Lower leg skin (tissue), 4 donors: ENCODE results near the gene TFAP2E. TPM values are rescaled to one million over a fixed set of nuclear protein-coding genes. Genes with fewer than 3 reads are reported as not detected.

Experiments used
- DNase-seq, 2 donors: peaks; one replicate each; pipeline ENCODE4 v3.0.0-alpha.2; 2019; ENCODE audit warnings: low spot score in 2 of 2
- H3K4me3 ChIP-seq: fragments of 200-600 bp; sonication (generic); 2 replicates; pipeline ENCODE4 v1.5.1; 2017; ENCODE audit warnings: mild to moderate bottlenecking, low read depth; ENCODE audit not compliant: poor library complexity, severe bottlenecking
- POLR2A ChIP-seq, 2 donors: fragments of 450-650 bp; IDR thresholded peaks; one replicate each; pipeline ENCODE4 v1.6.1; 2016 to 2017; ENCODE audit warnings: antibody characterized with exemption in 2 of 2, mild to moderate bottlenecking in 1 of 2, moderate library complexity in 1 of 2
- WGBS, 2 donors: methylation state at CpG; one replicate each; pipeline ENCODE4 v1.1.5; 2018; 5-methylcytosine and 5-hydroxymethylcytosine counted together
- intact Hi-C: fragments of 100-400 bp; cut with DNase I; formaldehyde crosslinking; loops from one replicate; pipeline ENCODE4 v1.15.0; 2023; ENCODE audit warnings: low total_unique reads
- total RNA-seq, 4 donors: library from RNA; depleted of rRNA; stranded (reverse); fragments of >200 nt; gene quantifications; one replicate each; pipeline ENCODE4 v1.1.0, GENCODE V29; 2016
- TF ChIP-seq, protein P1 (sequence below), 3 donors: fragments of 450-650 bp; IDR thresholded peaks; one replicate each; pipeline ENCODE4 v1.5.1; 2016; ENCODE audit warnings: antibody characterized with exemption in 3 of 3, mild to moderate bottlenecking in 3 of 3, moderate library complexity in 2 of 3

The TFAP2E gene
- total RNA-seq, 4 donors from 2014 or later = 4.2 to 5.7 (median 4.8) TPM

DNA sequence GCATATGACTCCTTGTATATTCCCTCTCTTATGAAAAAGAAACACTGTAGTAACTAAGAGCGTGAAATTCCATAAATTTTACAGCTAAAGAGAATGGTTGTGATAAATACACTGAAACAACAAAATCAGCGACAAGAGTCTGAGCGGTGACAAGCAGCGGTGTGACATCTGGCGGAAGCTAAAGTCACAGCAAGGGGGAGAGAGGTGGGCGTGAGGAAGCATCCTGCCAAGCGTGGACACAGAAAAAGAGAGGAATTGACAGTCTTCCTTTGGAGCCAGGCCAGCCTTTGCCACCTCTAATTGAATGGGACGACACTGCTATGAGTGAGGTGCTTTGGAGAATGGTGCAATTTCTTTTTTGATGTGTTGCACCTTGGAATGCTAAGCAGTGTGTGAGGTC is 42.3 kb downstream of the TFAP2E start:
- no peak for DNase-seq
- TF ChIP-seq, protein P1, sequence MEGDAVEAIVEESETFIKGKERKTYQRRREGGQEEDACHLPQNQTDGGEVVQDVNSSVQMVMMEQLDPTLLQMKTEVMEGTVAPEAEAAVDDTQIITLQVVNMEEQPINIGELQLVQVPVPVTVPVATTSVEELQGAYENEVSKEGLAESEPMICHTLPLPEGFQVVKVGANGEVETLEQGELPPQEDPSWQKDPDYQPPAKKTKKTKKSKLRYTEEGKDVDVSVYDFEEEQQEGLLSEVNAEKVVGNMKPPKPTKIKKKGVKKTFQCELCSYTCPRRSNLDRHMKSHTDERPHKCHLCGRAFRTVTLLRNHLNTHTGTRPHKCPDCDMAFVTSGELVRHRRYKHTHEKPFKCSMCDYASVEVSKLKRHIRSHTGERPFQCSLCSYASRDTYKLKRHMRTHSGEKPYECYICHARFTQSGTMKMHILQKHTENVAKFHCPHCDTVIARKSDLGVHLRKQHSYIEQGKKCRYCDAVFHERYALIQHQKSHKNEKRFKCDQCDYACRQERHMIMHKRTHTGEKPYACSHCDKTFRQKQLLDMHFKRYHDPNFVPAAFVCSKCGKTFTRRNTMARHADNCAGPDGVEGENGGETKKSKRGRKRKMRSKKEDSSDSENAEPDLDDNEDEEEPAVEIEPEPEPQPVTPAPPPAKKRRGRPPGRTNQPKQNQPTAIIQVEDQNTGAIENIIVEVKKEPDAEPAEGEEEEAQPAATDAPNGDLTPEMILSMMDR (IDR thresholded peaks at IDR 0.05) = no peak
- TF ChIP-seq POLR2A (IDR thresholded peaks at IDR 0.05) = no peak
- intact Hi-C loops = no loop called here
- H3K4me3 ChIP-seq = no peak overlapping the region
- WGBS, 2 donors = 89 to 92% methylated on average over 8 of the region's 8 CpGs

DNA sequence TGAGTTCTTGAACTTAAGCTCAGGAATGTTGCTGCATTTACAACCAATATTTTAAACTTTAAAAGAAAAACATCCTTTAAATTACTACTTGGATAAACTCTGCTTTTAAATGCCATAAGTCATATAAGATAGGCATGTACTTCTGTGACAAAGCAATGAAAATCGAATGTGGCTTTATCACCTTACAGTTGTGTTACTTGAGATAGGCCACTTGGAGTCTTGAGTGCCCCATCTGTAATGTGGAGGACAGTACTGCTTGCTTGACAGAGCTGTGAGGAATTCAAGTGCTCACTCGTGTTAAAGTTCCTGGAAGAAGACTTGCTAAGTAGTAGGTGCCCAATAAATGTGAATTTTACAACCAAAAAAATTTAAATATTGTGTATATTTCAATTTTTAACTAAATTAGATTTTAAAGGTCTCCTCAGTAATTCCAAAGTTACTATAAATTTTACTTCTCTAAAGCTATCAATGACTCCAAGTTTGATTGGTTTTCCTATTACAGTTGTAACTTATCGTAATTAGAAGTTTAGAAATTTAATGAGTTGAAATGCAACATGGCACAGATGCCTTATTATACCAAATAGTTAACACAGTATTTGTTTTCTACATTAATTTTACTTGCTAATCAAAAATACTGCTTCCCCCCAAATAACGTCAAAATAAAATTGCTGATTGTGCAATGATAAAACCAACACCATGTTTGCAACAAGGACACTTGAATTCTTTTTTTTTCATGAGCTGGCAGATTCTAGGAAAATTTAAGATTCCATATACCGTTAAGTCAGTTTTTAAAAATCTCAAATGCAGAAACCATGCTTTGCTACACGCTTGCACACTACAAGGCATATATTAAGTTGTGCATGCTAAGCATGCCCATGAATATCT is 46.4 kb downstream of the TFAP2E start:
- DNase-seq = no peak
- intact Hi-C loops = no loop called here
- 86 to 87% methylated on average over 6 of the region's 6 CpGs for WGBS, 2 donors
- H3K4me3 ChIP-seq = no peak overlapping the region
- TF ChIP-seq, protein P1 (IDR thresholded peaks at IDR 0.05) = no peak
- TF ChIP-seq POLR2A (IDR thresholded peaks at IDR 0.05) = no peak

DNA sequence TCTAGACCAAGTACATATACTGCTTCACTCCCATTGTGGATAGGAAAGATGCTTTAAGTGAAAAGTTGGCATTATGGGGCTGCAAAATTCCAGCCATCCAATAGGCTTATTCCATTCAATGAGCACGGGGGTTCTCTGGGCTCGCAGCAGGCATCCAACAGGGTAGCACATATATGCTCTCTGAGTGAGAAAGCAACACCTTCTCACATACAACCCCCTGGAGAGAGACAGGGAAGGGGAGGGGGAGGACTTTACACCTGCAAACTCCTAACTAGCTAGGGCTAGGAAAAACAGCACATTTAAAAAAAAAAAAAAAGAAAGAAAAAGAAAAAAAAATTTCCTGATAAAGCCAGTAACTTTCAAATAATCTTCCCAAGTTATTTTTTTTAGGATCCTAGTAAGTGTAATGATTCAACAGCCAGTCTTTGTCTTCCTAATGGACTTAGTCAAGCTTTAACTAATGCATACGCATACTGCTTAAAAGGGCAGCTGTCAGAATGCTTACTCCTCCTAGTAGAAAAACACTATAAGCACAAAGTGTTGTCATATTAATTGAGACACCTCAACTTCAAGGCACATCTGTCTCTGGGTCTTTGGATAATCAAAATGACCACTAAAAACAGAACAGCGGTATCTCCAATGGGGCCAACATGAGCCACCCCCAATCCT is 49.5 kb downstream of the TFAP2E start:
- TF ChIP-seq POLR2A (IDR thresholded peaks at IDR 0.05) = no peak
- TF ChIP-seq, protein P1 (IDR thresholded peaks at IDR 0.05) = no peak
- 89 to 92% methylated on average over 4 of the region's 4 CpGs for WGBS, 2 donors
- DNase-seq = no peak
- intact Hi-C loops = no loop called here
- H3K4me3 ChIP-seq = no peak overlapping the region

DNA sequence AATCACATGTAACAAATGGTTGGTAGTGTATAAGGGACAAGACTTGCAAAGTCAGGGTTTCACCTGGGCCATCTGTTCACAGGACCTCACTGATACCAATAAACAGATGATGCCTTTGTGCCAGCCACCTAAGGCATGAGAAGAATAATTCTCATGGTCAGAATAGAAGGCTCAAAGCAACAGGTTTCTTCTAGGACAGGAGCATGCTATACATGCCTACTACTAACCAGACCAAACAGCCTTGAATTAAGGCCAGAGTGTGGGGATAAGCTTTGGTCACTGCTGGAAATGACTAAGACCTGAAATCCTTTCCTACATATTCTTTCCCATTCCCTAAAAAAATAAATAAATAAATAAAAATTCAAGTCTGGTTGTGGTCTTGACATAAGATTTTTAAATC is 50.7 kb downstream of the TFAP2E start:
- TF ChIP-seq, protein P1 (IDR thresholded peaks at IDR 0.05) = no peak
- no peak for TF ChIP-seq POLR2A (IDR thresholded peaks at IDR 0.05)
- intact Hi-C loops = no loop called here
- no peak overlapping the region for H3K4me3 ChIP-seq
- DNase-seq = no peak

DNA sequence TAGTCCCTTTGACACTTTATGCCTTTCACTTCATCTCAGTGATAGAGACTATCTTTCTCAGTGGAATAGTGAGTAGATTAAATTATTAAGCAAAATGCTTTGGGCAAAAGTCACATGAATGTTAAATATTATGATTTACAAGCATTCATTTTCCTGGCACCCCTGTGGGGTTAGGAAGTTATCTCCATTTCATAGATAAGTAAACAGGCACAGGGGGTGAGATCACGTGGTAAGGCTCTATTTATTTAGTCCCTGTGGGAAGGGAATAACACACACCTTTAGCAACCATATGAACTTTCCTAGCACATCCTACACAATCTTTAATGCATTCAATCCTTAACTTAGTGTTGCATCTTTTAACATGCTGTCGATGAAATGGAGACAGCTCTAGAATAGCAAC is 55.9 kb downstream of the TFAP2E start:
- H3K4me3 ChIP-seq = no peak overlapping the region
- no peak for TF ChIP-seq POLR2A (IDR thresholded peaks at IDR 0.05)
- TF ChIP-seq, protein P1 (IDR thresholded peaks at IDR 0.05) = no peak
- DNase-seq = no peak
- 51 to 78% methylated on average over 2 of the region's 2 CpGs for WGBS, 2 donors
- intact Hi-C loops = no loop called here
